Measurements from ENCODE around the gene PRTN3.

Gene PRTN3

GRCh38 chr19:868458-869244, 27.9 kb downstream of the PRTN3 start:
- H3K36me3 ChIP-seq (ENCODE audit: control insufficient read depth, insufficient read depth, low read length): peaks cover 11% of the 10 kb centered on the region

GRCh38 chr19:869245-870177, 28.7 kb downstream of the PRTN3 start:
- Histone ChIP-seq H3K27me3 (replicated peaks; ENCODE audit: control insufficient read depth, insufficient read depth, low read length) (no peaks in the 10 kb centered on the region), H3K4me3 (replicated peaks; ENCODE audit: low read depth, low read length) (no peak overlapping the region), H3K36me3 (ENCODE audit: control insufficient read depth, insufficient read depth, low read length) (peaks cover 11% of the 10 kb centered on the region)
- no peak for TF ChIP-seq CTCF (IDR thresholded peaks at IDR 0.05; ENCODE audit: insufficient read depth, low read length, poor library complexity, severe bottlenecking)
- no peak for DNase-seq (ENCODE audit: extremely low read depth, insufficient read length)

More at GRCh38 chr19:868458-869244, 27.9 kb downstream of the PRTN3 start:
- DNase-seq (ENCODE audit: extremely low read depth, insufficient read length): no peak
- TF ChIP-seq CTCF (IDR thresholded peaks at IDR 0.05; ENCODE audit: insufficient read depth, low read length, poor library complexity, severe bottlenecking): no peak
- Histone ChIP-seq H3K4me3 (replicated peaks; ENCODE audit: low read depth, low read length) (no peak overlapping the region), H3K27me3 (replicated peaks; ENCODE audit: control insufficient read depth, insufficient read depth, low read length) (no peaks in the 10 kb centered on the region)

- TF ChIP-seq CTCF (IDR thresholded peaks at IDR 0.05; ENCODE audit: insufficient read depth, low read length, poor library complexity, severe bottlenecking): no peak
- Histone ChIP-seq H3K36me3 (ENCODE audit: control insufficient read depth, insufficient read depth, low read length) (peaks cover 11% of the 10 kb centered on the region), H3K27me3 (replicated peaks; ENCODE audit: control insufficient read depth, insufficient read depth, low read length) (no peaks in the 10 kb centered on the region), H3K4me3 (replicated peaks; ENCODE audit: low read depth, low read length) (no peak overlapping the region)
- DNase-seq (ENCODE audit: extremely low read depth, insufficient read length): no peak
These were observed 29.5 kb downstream of the PRTN3 start for GRCh38 chr19:870314-870713.

- Histone ChIP-seq H3K4me3 (replicated peaks; ENCODE audit: low read depth, low read length) (no peak overlapping the region), H3K36me3 (ENCODE audit: control insufficient read depth, insufficient read depth, low read length) (peaks cover 14% of the 10 kb centered on the region), H3K27me3 (replicated peaks; ENCODE audit: control insufficient read depth, insufficient read depth, low read length) (no peaks in the 10 kb centered on the region)
- TF ChIP-seq CTCF (IDR thresholded peaks at IDR 0.05; ENCODE audit: insufficient read depth, low read length, poor library complexity, severe bottlenecking): no peak
- DNase-seq (ENCODE audit: extremely low read depth, insufficient read length): no peak
These were observed 30.2 kb downstream of the PRTN3 start for GRCh38 chr19:870963-871401.

- Histone ChIP-seq H3K4me3 (replicated peaks; ENCODE audit: low read depth, low read length) (no peak overlapping the region), H3K27me3 (replicated peaks; ENCODE audit: control insufficient read depth, insufficient read depth, low read length) (no peaks in the 10 kb centered on the region), H3K36me3 (ENCODE audit: control insufficient read depth, insufficient read depth, low read length) (peaks cover 14% of the 10 kb centered on the region)
- no peak for DNase-seq (ENCODE audit: extremely low read depth, insufficient read length)
- TF ChIP-seq CTCF (IDR thresholded peaks at IDR 0.05; ENCODE audit: insufficient read depth, low read length, poor library complexity, severe bottlenecking): no peak
These were observed 30.9 kb downstream of the PRTN3 start for GRCh38 chr19:871446-872265.

Data from GM06990 (cell line).